Posterior vena cava (tissue), 2 donors: Measurements from ENCODE around the gene CACNA1F. TPM values are rescaled to one million over a fixed set of nuclear protein-coding genes. Genes with fewer than 3 reads are reported as not detected.
A peak's percentile ranks its signal among the peaks of the same experiment; 100 is the strongest.
"Not testable (repeated sequence)": the region's sequence is repeated elsewhere in the genome, so short reads cannot be mapped to it uniquely, and the experiment has no call there.

Experiments used
- DNase-seq: peaks from one replicate; pipeline ENCODE4 v3.0.0-alpha.2; 2020; ENCODE audit warnings: low spot score
- intact Hi-C, 2 donors: fragments of 100-400 bp; cut with DNase I; formaldehyde crosslinking; loops; one replicate each; pipeline versions ENCODE4 v1.14.1 to v1.14.2; 2022 to 2023
- total RNA-seq, 2 donors: library from RNA; stranded (reverse); fragmentation: NEBNext Ultra II Directional; extraction: Animal tissue kit (Norgen Biotek cat#: 25700); gene quantifications; one replicate each; pipeline ENCODE4 v1.2.1, GENCODE V29; 2021
- donor health status: DM: yes; HTN: yes; CAD: no.
- donor health status: DM: yes; HTN: yes; CAD: no.

Gene CACNA1F
- total RNA-seq, 2 donors from 2014 or later: 0.09 to 0.10 TPM

DNA sequence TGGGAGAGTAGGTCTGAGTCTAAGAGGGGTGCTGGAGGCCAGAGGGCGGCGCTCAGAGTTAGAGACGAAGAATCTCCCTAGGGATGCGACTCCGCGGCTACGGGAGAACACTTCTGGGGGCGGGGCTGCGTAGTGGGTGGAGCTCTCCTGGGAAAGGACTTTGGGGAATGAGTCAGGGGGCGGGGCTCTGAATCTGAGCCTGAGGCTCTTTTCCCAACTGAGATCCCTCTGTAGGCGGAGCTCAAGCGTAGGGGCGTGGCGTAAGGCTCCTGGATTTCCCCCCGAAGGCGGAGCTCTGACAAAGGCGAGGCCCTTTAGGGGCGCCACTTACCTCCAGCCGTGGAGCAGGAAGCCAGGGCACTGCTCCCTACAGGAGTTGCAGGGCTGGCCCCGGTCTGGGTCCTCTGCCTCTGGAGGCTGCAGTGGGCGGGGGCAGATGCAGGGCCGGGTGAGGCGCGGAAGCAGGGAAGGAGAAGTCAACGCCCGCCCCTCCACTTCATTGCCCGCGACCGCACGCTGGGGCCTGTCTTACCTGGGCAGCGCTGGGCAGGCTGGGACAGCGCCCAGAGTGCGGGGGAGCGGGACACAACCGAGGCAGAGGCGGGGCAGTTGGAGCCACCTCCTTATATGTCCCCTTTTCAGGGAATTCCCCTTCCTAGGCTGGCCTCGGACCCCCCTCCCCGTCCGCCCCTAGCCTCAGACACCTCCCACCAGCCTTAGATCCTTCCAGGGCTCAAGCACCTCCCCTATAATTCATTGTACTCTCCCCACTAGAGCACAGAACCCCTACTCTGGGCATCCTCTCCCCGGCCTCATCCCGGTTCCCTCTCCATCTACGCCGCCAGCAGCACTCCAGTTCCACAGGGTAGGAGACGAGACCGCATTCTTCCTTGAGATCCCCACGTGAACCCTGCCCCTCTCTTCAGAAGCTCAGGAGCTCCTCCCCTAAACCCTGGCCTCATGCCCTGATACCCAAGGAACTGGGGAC is 48.6 kb downstream of the CACNA1F start:
- peak; percentile 95 for DNase-seq
- intact Hi-C loops: no loop called here

DNA sequence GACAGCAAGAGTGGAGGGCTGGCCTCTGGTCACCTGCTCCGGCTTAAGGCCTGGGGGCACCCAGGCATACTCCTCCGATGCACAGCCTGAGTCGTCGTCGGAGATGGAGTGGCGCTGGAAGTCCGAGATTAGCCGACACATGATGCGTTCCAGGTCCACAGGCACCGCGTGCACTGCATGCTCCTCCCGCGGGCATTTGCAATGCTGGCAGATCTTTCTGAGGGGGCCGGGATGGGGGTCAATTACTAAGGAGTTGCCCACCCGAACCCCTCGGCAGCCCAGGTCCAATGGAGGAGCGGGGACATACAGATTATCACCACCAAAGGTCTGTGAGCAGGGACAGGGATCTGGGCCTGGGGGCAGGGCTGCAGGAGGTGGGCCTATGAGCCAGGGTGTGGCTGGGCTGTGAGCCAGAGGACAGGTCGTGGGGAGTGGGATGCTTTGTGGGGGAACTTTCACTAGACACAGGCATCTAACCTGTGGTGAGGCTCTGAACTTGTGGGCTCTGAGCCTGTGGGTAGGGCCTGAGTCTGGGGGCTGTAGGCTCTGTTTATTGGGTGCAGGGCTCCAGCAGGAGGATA is 49.3 kb downstream of the CACNA1F start:
- no peak for DNase-seq

GRCh38 chrX:49179358-49179757 is 53.8 kb downstream of the CACNA1F start:
- intact Hi-C loops: no loop called here
- no peak for DNase-seq

More for the DNA sequence above, 49.3 kb downstream of the CACNA1F start:
- intact Hi-C loops: no loop called here

- intact Hi-C loops: no loop called here
- DNase-seq: no peak
Measured at GRCh38 chrX:49178537-49178936, 54.6 kb downstream of the CACNA1F start.

- intact Hi-C loops: no loop called here
- no peak for DNase-seq
Measured at GRCh38 chrX:49177873-49178480, 55.2 kb downstream of the CACNA1F start.

DNA sequence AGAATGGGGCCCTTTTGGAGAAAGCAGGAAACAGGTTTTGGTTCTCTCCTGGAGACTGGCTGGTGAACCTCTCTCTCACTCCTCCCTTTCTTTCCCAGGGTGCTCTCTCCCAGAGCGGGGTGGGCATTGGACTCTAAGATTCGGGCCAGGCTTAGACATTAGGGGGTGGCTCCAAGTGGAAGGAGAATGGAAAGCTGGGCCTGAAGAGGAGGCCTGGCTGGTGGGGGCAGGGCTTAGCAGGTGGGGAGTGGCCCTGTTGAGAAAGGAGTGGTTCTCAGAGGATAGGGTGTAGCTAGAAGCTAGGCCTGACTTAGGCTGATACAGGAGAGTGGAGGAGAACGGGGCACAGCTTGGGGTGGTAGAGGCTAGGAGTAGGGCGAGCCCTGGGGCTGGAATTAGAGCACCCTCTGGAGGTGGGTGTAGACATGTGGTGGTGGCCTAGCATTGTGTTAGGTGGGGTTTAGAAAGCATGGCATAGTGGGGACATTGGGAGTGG is 55.8 kb downstream of the CACNA1F start:
- intact Hi-C loops: no loop called here
- no peak for DNase-seq

GRCh38 chrX:49176421-49177326 is 56.5 kb downstream of the CACNA1F start:
- intact Hi-C loops: no loop called here
- peak; percentile 83 for DNase-seq

- intact Hi-C loops: no loop called here
- DNase-seq: no peak
Measured at GRCh38 chrX:49175435-49176274, 57.5 kb downstream of the CACNA1F start.

DNA sequence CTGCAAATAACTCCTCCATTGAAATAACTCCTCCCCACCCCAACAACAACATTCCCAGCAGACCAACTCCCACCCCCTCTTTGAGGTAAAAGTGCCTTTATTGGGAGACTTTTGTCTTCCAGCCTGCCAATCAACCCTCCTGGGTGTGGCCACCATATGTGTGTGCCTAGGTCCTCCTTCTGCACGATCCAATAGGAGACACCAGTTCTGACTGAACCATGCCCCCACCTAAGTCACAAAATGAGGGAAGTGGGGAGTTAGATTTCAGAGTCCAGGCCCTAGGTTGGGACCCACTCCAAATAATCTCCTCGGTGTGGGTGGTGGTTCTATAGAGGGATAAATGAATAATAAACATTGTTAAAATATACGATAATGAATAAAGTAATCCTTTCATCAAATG is 58.4 kb downstream of the CACNA1F start:
- intact Hi-C loops: no loop called here
- DNase-seq: no peak

GRCh38 chrX:49173544-49173943 is 59.6 kb downstream of the CACNA1F start:
- DNase-seq, intact Hi-C loops: not testable (repeated sequence)

GRCh38 chrX:49172280-49172780 is 60.8 kb downstream of the CACNA1F start:
- intact Hi-C loops: no loop called here
- DNase-seq: peak; percentile 92

- DNase-seq: peak; percentile 88
- intact Hi-C loops: no loop called here
Measured at GRCh38 chrX:49171752-49172279, 61.3 kb downstream of the CACNA1F start, which contains the start of gene PLP2. Gene PLP2 (plus strand): TSS chrX:49171898. CDS start chrX:49172001, 103 bp downstream.

- DNase-seq: no peak
- intact Hi-C loops: loop anchor here in 1 of 2 donors (5.0 kb wide), 1 partner anchor 645 kb away; no protein-coding TSS in a partner anchor
Measured at GRCh38 chrX:49167740-49168108, 65.4 kb downstream of the CACNA1F start.

DNA sequence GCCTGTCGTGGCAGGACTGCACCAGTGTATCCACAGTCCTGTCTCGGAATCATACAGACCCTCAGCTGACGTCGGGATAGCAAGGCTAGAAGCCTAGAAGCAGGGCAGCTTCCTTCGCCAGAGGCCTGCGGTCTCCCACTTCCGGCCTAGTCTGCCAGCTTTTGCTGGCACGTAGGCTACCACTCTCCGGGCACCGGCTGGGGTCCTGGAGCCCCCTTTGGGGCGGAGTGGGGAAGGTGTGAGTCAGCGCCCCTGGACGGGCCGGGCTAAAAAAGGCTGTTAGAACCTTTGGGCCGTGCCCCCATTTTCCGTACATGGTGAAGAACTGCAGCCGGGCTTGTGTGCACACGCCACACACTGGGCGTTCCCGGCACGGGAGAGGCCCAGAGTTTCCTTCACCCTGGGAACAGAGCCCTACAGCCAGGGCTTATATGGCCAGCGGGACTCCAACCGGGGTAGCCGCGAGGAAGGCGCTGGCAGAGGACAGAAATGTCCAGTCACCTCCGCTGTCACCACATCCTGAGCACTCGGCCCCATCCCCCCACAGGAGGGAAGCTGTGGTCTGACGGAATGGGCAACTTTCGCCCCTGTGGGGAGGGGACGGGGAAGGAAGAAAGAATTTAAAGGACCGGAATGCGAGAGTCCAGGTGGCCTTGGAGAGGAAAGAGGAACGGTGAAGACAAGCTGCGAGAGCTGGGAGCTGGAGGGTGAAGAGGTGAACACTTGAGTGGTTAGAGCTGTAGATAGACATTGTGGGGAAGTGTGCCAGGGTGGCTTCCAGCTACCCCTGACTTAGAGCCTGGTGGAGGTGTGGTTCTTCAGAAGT is 66.0 kb downstream of the CACNA1F start:
- intact Hi-C loops: loop anchor here in 1 of 2 donors (5.0 kb wide), 1 partner anchor 645 kb away; no protein-coding TSS in a partner anchor
- peak; percentile 95 for DNase-seq

- intact Hi-C loops: loop anchor here in 1 of 2 donors (5.0 kb wide), 1 partner anchor 646 kb away; no protein-coding TSS in a partner anchor
- DNase-seq: peak; percentile 94
Measured at GRCh38 chrX:49165901-49166881, 66.9 kb downstream of the CACNA1F start.
